ENCODE data around the gene CCR7. TPM values are rescaled to one million over a fixed set of nuclear protein-coding genes. Genes with fewer than 3 reads are reported as not detected.

CCR7 gene
- total and polyA plus RNA-seq, 2 of the 13 experiments (the other 11 are each of a cell fraction or from before 2014, with no cell fraction given), result 0.04 to 0.53 TPM

- TF ChIP-seq CREB1 (IDR thresholded peaks at IDR 0.05), result no peak
- no peak for TF ChIP-seq CREB1 (CRISPR knock-in tag; IDR thresholded peaks at IDR 0.05)
Measured at GRCh38 chr17:40539711-40540411, 25.4 kb downstream of the CCR7 start (continued).

- Histone ChIP-seq H3K27ac (ENCODE audit: extremely low read length, insufficient read depth, low read length) (no peak overlapping the region), H3K4me1 (ENCODE audit: insufficient read depth, low read length) (peaks cover 88% of the 10 kb centered on the region), H3K9ac (ENCODE audit: insufficient read depth, low read depth, low read length) (no peak overlapping the region), H3K79me2 (ENCODE audit: insufficient read depth, low read length) (no peaks in the 10 kb centered on the region), H3K9me3 (ENCODE audit: low read length) (no peaks in the 10 kb centered on the region), H3K4me3 (replicated peaks in 1 of 3; ENCODE audit: insufficient read depth in 1 of 3, low read depth in 2 of 3, low read length in 3 of 3) (no peak overlapping the region), H4K20me1 (ENCODE audit: insufficient read depth, low read length) (no peaks in the 10 kb centered on the region), H3K36me3 (replicated peaks in 1 of 2; ENCODE audit: control insufficient read depth in 1 of 2, insufficient read depth in 2 of 2, low read length in 2 of 2) (no peaks in the 10 kb centered on the region), H3K4me2 (ENCODE audit: low read depth, low read length) (no peak overlapping the region), H2AFZ (ENCODE audit: low read length) (no peak overlapping the region), H3K27me3 (ENCODE audit: control insufficient read depth in 1 of 2, insufficient read depth in 2 of 2, low read length in 2 of 2) (no peaks in the 10 kb centered on the region)
- ChIA-PET CTCF (ENCODE audit: low intra/inter-chr PET ratio, low total read pairs) (no interaction called here), POLR2A (interaction anchor here (0.6 to 11.0 kb wide), 4 partner anchors 9 to 251 kb away, joined by 3 to 116 read pairs (median 55); no protein-coding TSS in a partner anchor)
- ATAC-seq, result no peak
- 95% methylated on average over 6 of the region's 6 CpGs for WGBS (ENCODE audit: low lambda C conversion rate)
- in situ Hi-C loops (cut with HindIII; ENCODE audit: extremely low pct_ligation_motif_present, low pct_unique_long_range_greater_than_20kb) (no loop called here), intact Hi-C loops (cut with micrococcal nuclease; ENCODE audit: unreplicated experiment) (no loop called here)
- no peak for FAIRE-seq
- no TSS peak for BruUV-seq (replicated peaks)
- no peak for DNase-seq (ENCODE audit: low spot score)
- TF ChIP-seq ZNF362 (CRISPR knock-in tag; IDR thresholded peaks at IDR 0.05; ENCODE audit: borderline replicate concordance), result no peak
- TF ChIP-seq MBD4 (IDR thresholded peaks at IDR 0.05; ENCODE audit: borderline replicate concordance, low read length), result no peak
- no peak for TF ChIP-seq SRF (IDR thresholded peaks at IDR 0.05; ENCODE audit: low read depth, low read length)
- 0 out of 2 replicates have a peak, but pooled peaks have one; percentile 38 for TF ChIP-seq FOXO4 (CRISPR knock-in tag; conservative IDR thresholded peaks at IDR 0.05)
- no peak for TF ChIP-seq ZFP82 (CRISPR knock-in tag; IDR thresholded peaks at IDR 0.05; ENCODE audit: borderline replicate concordance)
- TF ChIP-seq ZNF235 (CRISPR knock-in tag; IDR thresholded peaks at IDR 0.05; ENCODE audit: borderline replicate concordance), result no peak
- TF ChIP-seq TRIM22 (IDR thresholded peaks at IDR 0.05), result no peak
- no peak for TF ChIP-seq RBAK (CRISPR knock-in tag; IDR thresholded peaks at IDR 0.05)
- TF ChIP-seq TGIF2 (CRISPR knock-in tag; IDR thresholded peaks at IDR 0.05), result no peak
- TF ChIP-seq ZNF773 (CRISPR knock-in tag; IDR thresholded peaks at IDR 0.05; ENCODE audit: borderline replicate concordance), result no peak
- TF ChIP-seq ZNF788 (CRISPR knock-in tag; IDR thresholded peaks at IDR 0.05; ENCODE audit: borderline replicate concordance), result no peak
- no peak for TF ChIP-seq AKAP8 (CRISPR knock-in tag; IDR thresholded peaks at IDR 0.05)
- TF ChIP-seq TAF1 (CRISPR knock-in tag; IDR thresholded peaks at IDR 0.05), result no peak
- 0 out of 2 replicates have a peak, but pooled peaks have one; percentile 30 for TF ChIP-seq ZBTB38 (CRISPR knock-in tag; IDR thresholded peaks at IDR 0.05)
- no peak for TF ChIP-seq SNAPC5 (CRISPR knock-in tag; IDR thresholded peaks at IDR 0.05; ENCODE audit: borderline replicate concordance)
Measured at GRCh38 chr17:40538936-40539705, 26.2 kb downstream of the CCR7 start.
